HepG2 (cell line): ENCODE measurements around the gene UBXN1. TPM values are rescaled to one million over a fixed set of nuclear protein-coding genes. Genes with fewer than 3 reads are reported as not detected.

Experiments used
- CHD2 ChIP-seq: IDR thresholded peaks from 2 replicates; pipeline ENCODE4 v1.6.1; 2011; ENCODE audit warnings: low read depth, low read length, improper control_type of control experiment
- DNMT3B ChIP-seq: conservative IDR thresholded peaks from 2 replicates; pipeline ENCODE4 v1.6.1; 2016; ENCODE audit warnings: missing biosample characterization, control low read depth
- DPF2 ChIP-seq: sonication (generic); formaldehyde crosslinking; IDR thresholded peaks from 2 replicates; pipeline ENCODE4 v1.4.0; 2020; ENCODE audit warnings: mild to moderate bottlenecking, low read depth, missing genetic modification reagents, borderline replicate concordance
- FLYWCH1 ChIP-seq: sonication (generic); formaldehyde crosslinking; IDR thresholded peaks from 2 replicates; pipeline ENCODE4 v1.8.1; 2023; ENCODE audit warnings: mild to moderate bottlenecking, missing genetic modification reagents
- FOXK1 ChIP-seq: sonication (generic); formaldehyde crosslinking; IDR thresholded peaks from 2 replicates; pipeline ENCODE4 v1.4.0; 2020; ENCODE audit warnings: low read depth, missing genetic modification reagents, borderline replicate concordance
- KLF16 ChIP-seq, 2 experiments: sonication (generic) in 1 of 2; formaldehyde crosslinking in 1 of 2; IDR thresholded peaks; 2 replicates each; pipeline versions ENCODE4 v1.6.1 to v1.8.0; 2016 to 2023; ENCODE audit warnings: missing genetic modification reagents in 2 of 2, missing compliant biosample characterization in 1 of 2
- MAF1 ChIP-seq: sonication (generic); formaldehyde crosslinking; IDR thresholded peaks from 2 replicates; pipeline ENCODE4 v1.5.0; 2020; ENCODE audit warnings: missing genetic modification reagents, borderline replicate concordance
- MED13 ChIP-seq: sonication (generic); formaldehyde crosslinking; IDR thresholded peaks from 2 replicates; pipeline ENCODE4 v1.5.0; 2020; ENCODE audit warnings: missing genetic modification reagents
- MIXL1 ChIP-seq: IDR thresholded peaks from 2 replicates; pipeline ENCODE4 v1.6.1; 2016
- NBN ChIP-seq: fragments of 450-650 bp; conservative IDR thresholded peaks from 2 replicates; pipeline ENCODE4 v1.6.1; 2017
- NPAS2 ChIP-seq: sonication (generic); formaldehyde crosslinking; IDR thresholded peaks from 2 replicates; pipeline ENCODE4 v1.8.0; 2022; ENCODE audit warnings: mild to moderate bottlenecking, missing genetic modification reagents, borderline replicate concordance
- PRPF4 ChIP-seq: fragments of 200-400 bp; formaldehyde crosslinking; IDR thresholded peaks from 2 replicates; pipeline ENCODE4 v1.6.1; 2016; ENCODE audit warnings: low read length, low read depth; ENCODE audit not compliant: poor library complexity, severe bottlenecking
- RBM39 ChIP-seq: fragments of 200-400 bp; formaldehyde crosslinking; IDR thresholded peaks from one replicate; pipeline ENCODE4 v1.6.1; 2018; ENCODE audit warnings: antibody characterized with exemption, mild to moderate bottlenecking, low read depth, low read length; ENCODE audit not compliant: poor library complexity, severe bottlenecking
- RFXANK ChIP-seq: IDR thresholded peaks from 2 replicates; pipeline ENCODE4 v1.6.1; 2016
- RORA ChIP-seq: sonication (generic); formaldehyde crosslinking; IDR thresholded peaks from 2 replicates; pipeline ENCODE4 v1.5.0; 2020; ENCODE audit warnings: mild to moderate bottlenecking, missing genetic modification reagents, moderate library complexity
- SCMH1 ChIP-seq: sonication (generic); formaldehyde crosslinking; IDR thresholded peaks from 2 replicates; pipeline ENCODE4 v1.9.0; 2021; ENCODE audit warnings: missing genetic modification reagents, mild to moderate bottlenecking, borderline replicate concordance
- SP1 ChIP-seq, 2 experiments: fragments of 450-650 bp in 1 of 2; sonication (generic) in 1 of 2; formaldehyde crosslinking in 1 of 2; IDR thresholded peaks; 2 replicates each; pipeline versions ENCODE4 v1.4.0 to v1.6.1; 2016 to 2020; ENCODE audit warnings: missing genetic modification reagents in 1 of 2
- ZBTB21 ChIP-seq: sonication (generic); formaldehyde crosslinking; IDR thresholded peaks from 2 replicates; pipeline ENCODE4 v1.4.0; 2020; ENCODE audit warnings: missing genetic modification reagents
- ZFP90 ChIP-seq: sonication (generic); formaldehyde crosslinking; IDR thresholded peaks from 2 replicates; pipeline ENCODE4 v1.8.0; 2022; ENCODE audit warnings: missing genetic modification reagents, mild to moderate bottlenecking, inconsistent platforms, borderline replicate concordance
- ZFX ChIP-seq: sonication (generic); formaldehyde crosslinking; IDR thresholded peaks from 2 replicates; pipeline ENCODE4 v1.4.0; 2020; ENCODE audit warnings: mild to moderate bottlenecking, low read depth, missing genetic modification reagents, moderate library complexity
- ZNF263 ChIP-seq: sonication (generic); formaldehyde crosslinking; IDR thresholded peaks from 2 replicates; pipeline ENCODE4 v1.4.0; 2020; ENCODE audit warnings: missing genetic modification reagents
- ZNF326 ChIP-seq: sonication (generic); formaldehyde crosslinking; IDR thresholded peaks from 2 replicates; pipeline ENCODE4 v1.4.0; 2020; ENCODE audit warnings: missing genetic modification reagents, borderline replicate concordance
- ZNF510 ChIP-seq: sonication (generic); formaldehyde crosslinking; IDR thresholded peaks from 2 replicates; pipeline ENCODE4 v1.4.0; 2020; ENCODE audit warnings: low read depth, mild to moderate bottlenecking, missing genetic modification reagents
- ZNF512B ChIP-seq: sonication (generic); formaldehyde crosslinking; IDR thresholded peaks from 2 replicates; pipeline ENCODE4 v1.5.1; 2020; ENCODE audit warnings: missing genetic modification reagents, mild to moderate bottlenecking, borderline replicate concordance
- ZNF547 ChIP-seq: sonication (generic); formaldehyde crosslinking; IDR thresholded peaks from 2 replicates; pipeline ENCODE4 v1.5.1; 2020; ENCODE audit warnings: mild to moderate bottlenecking, missing genetic modification reagents
- ZNF577 ChIP-seq: sonication (generic); formaldehyde crosslinking; IDR thresholded peaks from 2 replicates; pipeline ENCODE4 v1.4.0; 2020; ENCODE audit warnings: mild to moderate bottlenecking, low read depth, missing genetic modification reagents, borderline replicate concordance
- ZNF672 ChIP-seq: sonication (generic); formaldehyde crosslinking; IDR thresholded peaks from 2 replicates; pipeline ENCODE4 v1.8.1; 2022; ENCODE audit warnings: missing genetic modification reagents
- ZNF891 ChIP-seq: sonication (generic); formaldehyde crosslinking; IDR thresholded peaks from 2 replicates; pipeline ENCODE4 v1.5.0; 2020; ENCODE audit warnings: mild to moderate bottlenecking, missing genetic modification reagents
- polyA plus RNA-seq, 8 experiments: library from polyadenylated mRNA; depleted of rRNA in 3 of 8; stranded (reverse) in 7 of 8; unstranded in 1 of 8; fragments of >200 nt; fragmentation: Illumina TruSeq in 4 of 8; extraction: Trizol in 4 of 8; gene quantifications; 2 replicates each; pipeline versions ENCODE4 v1.2.1 to v1.2.3, GENCODE V29; 2011 to 2016; ENCODE audit warnings: low read depth in 4 of 8, missing spikeins in 1 of 8, mixed read lengths in 1 of 8; ENCODE audit not compliant: insufficient read depth in 1 of 8
- total RNA-seq, 5 experiments: library from RNA; depleted of rRNA; stranded (reverse); fragments of >200 nt; fragmentation: Illumina TruSeq; extraction: Trizol; gene quantifications; 2 replicates each; pipeline ENCODE4 v1.2.3, GENCODE V29; 2016; ENCODE audit warnings: low read depth in 1 of 5

UBXN1 gene
- total and polyA plus RNA-seq, 2 of the 13 experiments (the other 11 are each of a cell fraction or from before 2014, with no cell fraction given) = 47.5 to 52.4 TPM

- TF ChIP-seq ZFX (CRISPR knock-in tag) (peak; percentile 68; the same call in 1 of the 2 replicates), RBM39 (peak; percentile 86), FLYWCH1 (no peak), ZFP90 (CRISPR knock-in tag) (no peak; the same call in 1 of the 2 replicates), ZNF510 (no peak), ZNF577 (no peak), ZNF891 (CRISPR knock-in tag) (peak; percentile 71), NPAS2 (no peak), DNMT3B (CRISPR knock-in tag) (0 out of 2 replicates have a peak, but pooled peaks have one; percentile 72), DPF2 (CRISPR knock-in tag) (no peak), RFXANK (CRISPR knock-in tag) (no peak), FOXK1 (CRISPR knock-in tag) (peak; percentile 44; the same call in 1 of the 2 replicates), CHD2 (no peak), MIXL1 (CRISPR knock-in tag) (no peak), MED13 (CRISPR knock-in tag) (no peak), ZBTB21 (no peak), RORA (no peak), ZNF326 (CRISPR knock-in tag) (no peak), ZNF547 (CRISPR knock-in tag) (peak; percentile 34; the same call in 1 of the 2 replicates), PRPF4 (no peak), KLF16 (CRISPR knock-in tag; IDR thresholded peaks at IDR 0.05) (peak in 1 of 2 experiments; percentile 56; a peak in 1 of 4 replicates), ZNF512B (CRISPR knock-in tag) (no peak), SP1 (IDR thresholded peaks at IDR 0.05) (no peak), SP1 (CRISPR knock-in tag; IDR thresholded peaks at IDR 0.05) (0 out of 2 replicates have a peak, but pooled peaks have one; percentile 7), ZNF263 (CRISPR knock-in tag) (no peak), MAF1 (CRISPR knock-in tag) (no peak; the same call in 1 of the 2 replicates), SCMH1 (no peak), NBN (no peak), ZNF672 (CRISPR knock-in tag) (0 out of 2 replicates have a peak, but pooled peaks have one; percentile 35)
These were observed 7.1 kb downstream of the UBXN1 start, which contains the start of the genes LBHD1 and UQCC3 (continued) for GRCh38 chr11:62671608-62672389.
